Measurements from ENCODE around the gene SERPINB12.

SERPINB12 gene

DNA sequence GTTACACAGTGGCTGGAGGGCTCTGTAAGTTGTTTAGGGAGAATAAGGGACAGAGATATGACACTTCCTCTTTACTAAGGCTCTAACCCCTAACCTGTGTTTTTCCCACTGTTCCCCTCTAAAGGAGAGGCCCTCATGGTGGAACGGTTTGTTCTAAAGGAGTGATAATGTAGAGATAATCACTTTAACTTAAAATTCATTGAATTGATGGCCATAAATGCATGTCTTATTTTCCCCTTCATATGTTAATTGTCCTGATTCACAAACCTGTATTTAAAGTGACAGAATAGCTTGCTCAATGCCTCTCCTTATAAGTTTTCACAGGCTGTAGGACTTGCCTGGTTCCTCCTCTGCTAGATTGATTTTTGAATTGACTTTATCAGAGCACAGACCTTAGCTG, at the start of gene SERPINB12:
SERPINB12 (plus strand) TSS at position 301 of the 400 bp plus-strand sequence. CDS start 13,791 bp downstream, outside the sequence.
- DNase-seq, result no peak

GRCh38 chr18:63492851-63493250, 49.3 kb upstream of the SERPINB12 start:
- DNase-seq, result no peak

- DNase-seq, result no peak
Measured at GRCh38 chr18:63495675-63496074, 46.5 kb upstream of the SERPINB12 start.

DNA sequence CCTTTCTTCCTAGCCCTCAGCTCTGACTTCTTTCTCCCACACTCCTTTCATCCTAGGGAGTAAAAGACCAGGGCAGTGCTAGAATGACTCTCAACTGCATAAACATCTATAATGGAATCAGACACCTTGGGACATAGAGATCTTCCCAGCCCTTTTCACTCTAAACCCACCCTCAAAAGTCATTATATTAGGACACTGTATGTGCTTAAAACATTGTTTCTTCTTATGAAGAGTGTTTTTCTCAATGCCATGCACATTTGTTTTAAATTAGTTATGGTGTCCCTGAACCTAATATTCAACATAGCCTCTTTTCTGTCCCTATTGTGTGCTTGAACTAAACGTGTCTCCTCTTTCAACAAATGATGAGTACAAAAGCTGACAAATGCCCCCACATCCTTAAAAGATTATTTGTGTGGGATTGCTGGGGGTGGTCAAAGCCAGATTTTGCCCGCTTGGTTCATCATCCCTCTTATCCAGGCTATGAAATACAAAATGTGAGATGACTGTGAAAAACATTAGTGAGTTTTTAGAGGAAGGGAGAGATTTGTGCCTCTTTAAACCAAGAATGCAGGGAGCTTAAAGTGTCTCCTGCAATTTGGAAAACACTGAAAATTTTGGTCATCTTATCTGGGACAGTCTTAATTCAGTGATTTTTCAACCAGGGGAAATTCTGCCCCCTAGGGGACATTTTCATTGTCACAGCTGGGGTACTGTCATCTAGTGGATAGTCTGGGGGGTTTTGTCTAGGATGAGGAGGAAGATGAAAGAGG, 36.4 kb upstream of the SERPINB12 start:
- DNase-seq, result no peak

GRCh38 chr18:63506336-63506646, 35.9 kb upstream of the SERPINB12 start:
- no peak for DNase-seq

DNA sequence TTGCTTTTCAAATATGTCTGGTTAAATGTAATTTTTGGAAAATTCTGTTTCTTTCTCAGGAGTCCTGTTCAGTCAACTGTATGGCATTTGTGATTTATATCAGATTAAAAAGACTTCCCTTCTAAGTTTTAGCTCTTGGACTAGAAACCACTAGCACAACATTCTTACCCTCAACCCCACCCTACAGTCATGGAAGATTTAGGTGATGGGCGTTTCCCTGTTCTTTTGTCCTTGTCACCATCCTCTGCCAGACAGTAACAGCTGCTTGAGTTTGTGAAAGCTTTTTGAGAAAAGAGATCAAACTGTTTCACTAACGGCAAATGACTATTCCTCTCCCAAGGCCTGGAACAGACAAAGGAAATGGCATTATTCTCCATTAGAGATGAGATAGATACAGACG, 33.6 kb upstream of the SERPINB12 start:
- no peak for DNase-seq

GRCh38 chr18:63511285-63511684, 30.9 kb upstream of the SERPINB12 start:
- peak; percentile 87 for DNase-seq

- no peak for DNase-seq
Measured at GRCh38 chr18:63514326-63514725, 27.8 kb upstream of the SERPINB12 start.

DNA sequence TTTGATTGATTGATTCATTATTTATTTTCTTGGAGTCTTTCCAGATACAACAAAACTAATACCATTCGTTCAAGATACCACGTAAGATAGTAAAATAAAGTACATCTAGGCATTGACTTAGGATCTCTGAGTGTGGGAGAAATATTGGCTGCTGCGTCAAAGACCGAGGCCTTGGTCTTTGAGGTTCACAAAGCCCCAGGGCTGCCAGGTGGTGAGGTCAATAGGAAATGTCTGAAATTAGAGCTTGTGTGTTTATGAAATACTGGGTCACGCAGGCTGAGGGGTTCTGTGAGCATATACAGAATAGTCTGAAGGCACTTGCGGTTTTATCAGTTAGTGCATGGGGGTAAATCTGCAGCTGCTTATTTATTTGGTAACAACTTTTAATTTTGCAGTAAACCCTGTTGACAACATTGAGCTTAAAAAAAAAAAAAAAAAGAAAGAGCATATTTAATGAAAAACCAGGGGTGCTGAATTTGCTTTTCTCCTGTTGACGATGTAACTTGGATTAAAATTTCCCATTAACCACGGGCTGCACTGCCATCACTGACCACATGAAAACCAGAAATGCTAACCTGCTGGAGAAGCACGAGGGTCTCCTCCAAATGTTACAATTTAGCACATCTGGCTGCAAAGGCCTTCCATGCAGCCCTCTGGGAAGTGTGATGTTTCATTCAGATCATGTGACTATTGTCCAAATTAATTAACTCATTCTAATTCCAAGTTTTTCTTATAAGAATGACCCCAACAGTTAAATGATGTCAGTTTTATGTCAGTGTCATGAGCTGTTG, 27.1 kb upstream of the SERPINB12 start:
- no peak for DNase-seq

- no peak for DNase-seq
Measured at GRCh38 chr18:63515801-63516200, 26.4 kb upstream of the SERPINB12 start.

DNA sequence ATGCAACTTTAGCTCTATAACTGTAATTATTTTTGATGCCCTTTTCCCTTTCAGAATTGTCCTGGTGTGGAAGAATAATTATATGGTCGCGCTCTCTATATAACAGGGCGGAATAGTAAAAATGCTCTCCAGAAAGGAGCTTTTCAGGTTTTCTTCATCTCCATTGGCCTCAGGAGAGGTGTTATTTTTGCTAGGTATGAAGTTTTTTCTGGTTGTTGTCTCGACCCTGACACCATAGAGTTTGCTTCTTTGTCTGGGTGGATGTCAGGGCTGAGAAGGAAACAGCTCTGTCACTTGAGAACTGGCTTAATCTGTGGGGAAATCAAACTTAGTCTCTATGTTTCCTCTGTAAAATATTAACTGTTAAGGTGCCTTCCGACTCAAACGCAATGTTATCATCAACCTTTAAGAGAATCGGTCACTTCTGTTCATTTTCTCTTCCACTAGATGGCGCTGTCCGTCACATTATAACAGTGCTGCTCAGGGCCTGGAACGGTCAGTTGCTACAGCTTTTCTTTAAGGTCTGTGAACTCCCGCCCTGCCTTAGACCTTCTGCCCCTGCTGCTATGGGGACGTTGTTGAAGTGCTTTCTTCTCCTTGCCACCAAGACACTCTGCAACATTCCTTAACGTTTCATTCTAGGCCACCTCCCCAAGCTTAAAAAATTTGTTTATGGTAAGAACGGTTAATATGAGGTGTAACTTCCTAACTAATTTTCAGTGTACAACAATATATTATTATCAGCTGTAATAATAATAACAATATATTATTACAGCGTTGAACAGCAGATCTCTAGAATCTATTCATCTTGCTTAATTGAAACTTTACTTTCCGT, 23.8 kb upstream of the SERPINB12 start:
- DNase-seq, result peak; percentile 79

- DNase-seq, result no peak
Measured at GRCh38 chr18:63520053-63520685, 22.0 kb upstream of the SERPINB12 start.

DNA sequence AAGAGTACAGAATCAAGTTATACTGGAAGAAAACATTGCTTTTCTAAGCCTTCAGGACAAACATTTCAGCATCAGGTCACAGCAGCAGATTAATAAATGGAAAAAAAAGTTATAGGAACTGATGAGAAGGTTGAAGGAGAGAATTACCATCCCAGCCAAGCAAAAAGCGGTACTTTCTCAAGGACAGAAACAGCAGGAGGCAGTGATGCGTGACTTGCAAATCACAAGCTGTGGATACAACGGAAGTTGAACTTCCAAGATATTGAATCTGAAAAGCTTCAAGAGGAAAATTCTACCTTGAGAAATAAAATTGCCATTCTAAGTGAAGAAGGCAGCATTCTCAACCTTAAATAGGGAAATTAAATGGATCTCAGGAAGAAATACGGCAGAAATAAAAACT, 18.5 kb upstream of the SERPINB12 start:
- DNase-seq, result no peak

GRCh38 chr18:63527251-63527650, 14.9 kb upstream of the SERPINB12 start:
- no peak for DNase-seq

GRCh38 chr18:63528863-63529492, 13.2 kb upstream of the SERPINB12 start:
- no peak for DNase-seq

DNA sequence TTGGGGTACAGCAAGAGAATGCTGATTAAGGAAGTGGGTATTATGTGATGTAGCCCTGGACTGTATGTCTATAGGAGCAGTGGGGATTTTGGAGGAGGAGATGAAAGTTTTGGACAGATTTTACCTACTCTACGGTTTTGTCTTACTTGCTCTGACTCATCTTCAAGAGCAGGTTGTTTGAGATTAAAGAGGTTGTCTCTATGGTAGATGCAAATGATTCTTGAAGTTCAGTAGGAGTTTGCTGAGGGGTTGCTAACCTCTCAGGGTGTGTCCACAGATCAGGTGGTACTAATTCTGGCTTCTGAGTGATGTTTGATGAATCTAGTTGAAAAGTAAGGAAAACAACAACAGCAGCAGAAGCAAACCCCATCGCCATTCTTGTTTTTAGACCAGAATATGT, 9.7 kb upstream of the SERPINB12 start:
- no peak for DNase-seq

- no peak for DNase-seq
Measured at GRCh38 chr18:63534615-63535014, 7.6 kb upstream of the SERPINB12 start.

DNA sequence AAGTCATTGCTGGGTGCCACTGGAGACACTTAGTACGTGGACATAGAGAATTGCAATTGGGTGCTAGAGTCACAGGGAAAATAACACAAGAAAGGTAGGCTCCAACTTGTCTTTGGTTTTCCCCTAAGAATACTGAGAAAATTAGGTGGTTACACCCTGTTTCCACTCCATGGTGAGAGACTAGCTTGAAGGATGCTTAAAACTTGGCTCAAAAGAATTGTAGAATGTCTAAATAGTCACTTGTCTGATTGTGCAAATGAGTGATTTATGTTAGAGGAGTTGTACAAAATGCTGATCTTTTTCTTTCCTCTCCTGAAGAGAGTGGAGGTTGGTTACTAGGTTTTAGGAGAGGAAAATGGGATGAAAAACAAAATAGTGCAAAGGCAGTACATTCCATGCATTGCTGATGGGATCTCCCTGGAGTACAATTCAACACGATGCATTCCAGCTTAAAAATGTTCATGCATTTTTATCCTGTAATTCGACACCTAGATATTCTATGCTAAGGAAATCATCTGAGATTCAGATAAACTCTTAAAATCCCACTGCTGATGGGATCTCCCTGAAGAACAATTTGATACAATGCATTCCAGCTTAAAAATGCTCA, 2.2 kb upstream of the SERPINB12 start:
- no peak for DNase-seq

GRCh38 chr18:63544017-63544416, 1.8 kb downstream of the SERPINB12 start:
- DNase-seq, result no peak

DNA sequence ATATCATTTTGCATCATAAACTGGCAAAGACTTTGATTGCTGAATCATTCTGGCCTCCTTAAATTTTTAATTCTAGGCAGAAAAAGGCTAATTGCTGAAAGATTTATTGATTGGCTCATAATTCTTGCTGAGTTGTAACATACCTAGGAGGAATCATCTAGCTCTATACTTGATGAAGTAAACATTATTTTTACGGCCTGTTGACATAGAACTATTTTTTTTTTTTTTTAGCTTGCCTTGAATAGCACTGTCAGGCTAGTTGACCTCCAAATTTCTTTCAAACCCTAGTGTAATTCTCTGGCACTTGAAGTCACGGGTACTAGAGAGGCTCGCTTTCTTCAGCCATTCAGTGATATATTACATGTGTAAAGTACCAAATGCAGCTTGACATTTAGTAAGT, 2.8 kb downstream of the SERPINB12 start:
- DNase-seq, result no peak

DNA sequence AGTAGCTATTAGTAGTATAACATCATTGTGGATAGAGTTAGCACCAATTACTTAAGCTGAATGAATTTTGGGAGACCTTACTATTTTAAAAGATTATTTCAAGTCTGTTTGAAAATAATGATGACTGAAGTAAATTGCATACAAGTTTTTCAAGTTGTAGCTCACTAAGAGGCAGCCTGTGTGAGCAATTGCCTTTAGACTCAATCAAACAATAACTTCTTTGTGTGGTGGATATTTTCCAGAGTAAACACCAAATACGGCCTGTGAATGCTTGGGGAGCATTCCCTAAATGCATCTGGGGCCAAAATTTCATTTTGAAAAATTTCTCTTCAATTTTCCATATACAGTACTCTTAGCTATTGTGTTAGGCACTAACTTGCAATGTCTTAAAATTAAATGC, 7.9 kb downstream of the SERPINB12 start:
- no peak for DNase-seq

DNA sequence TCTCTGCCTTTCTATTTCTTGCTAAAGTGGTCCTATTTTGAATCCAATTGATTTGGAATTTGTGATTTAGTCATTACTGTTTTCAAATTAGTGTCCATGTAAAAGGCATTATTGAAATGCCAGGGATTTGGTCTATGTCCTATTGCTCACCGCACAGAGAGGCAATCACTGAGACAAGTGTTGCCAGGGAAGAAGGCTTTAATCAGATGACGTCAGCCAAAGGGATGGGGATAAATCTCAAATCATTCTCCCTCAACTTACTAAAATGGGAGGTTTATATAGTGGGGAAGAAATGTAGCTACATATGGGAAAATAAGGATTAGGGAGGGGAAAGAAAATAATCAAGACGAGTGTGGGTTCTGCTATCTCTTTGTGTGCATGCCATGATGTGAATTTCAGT, 9.6 kb downstream of the SERPINB12 start:
- no peak for DNase-seq
